ENCODE measurements around the gene SH3RF2. TPM values are rescaled to one million over a fixed set of nuclear protein-coding genes. Genes with fewer than 3 reads are reported as not detected.
A peak's percentile ranks its signal among the peaks of the same experiment; 100 is the strongest.

Gene SH3RF2
- total RNA-seq, 2 donors from 2014 or later: 41.2 to 272 TPM

GRCh38 chr5:145915970-145916638 lies 20.3 kb upstream of the SH3RF2 start:
- Histone ChIP-seq H3K9me3 (no peaks in the 10 kb centered on the region), H3K4me3 (no peak overlapping the region), H3K27me3 (no peaks in the 10 kb centered on the region), H3K4me1 (peaks cover 0 to 7% of the 10 kb centered on the region in 2 donors), H3K36me3 (no peaks in the 10 kb centered on the region), H3K27ac (no peak overlapping the region)
- no peak for TF ChIP-seq CTCF (IDR thresholded peaks at IDR 0.05)
- no peak for DNase-seq (ENCODE audit: low spot score)

GRCh38 chr5:145917288-145917687 lies 19.1 kb upstream of the SH3RF2 start:
- DNase-seq (ENCODE audit: low spot score): no peak
- TF ChIP-seq CTCF (IDR thresholded peaks at IDR 0.05): no peak
- H3K9me3 ChIP-seq: no peaks in the 10 kb centered on the region

GRCh38 chr5:145918397-145918796 lies 18.0 kb upstream of the SH3RF2 start:
- TF ChIP-seq CTCF (IDR thresholded peaks at IDR 0.05): no peak
- H3K9me3 ChIP-seq: no peaks in the 10 kb centered on the region
- H3K36me3 ChIP-seq: no peaks in the 10 kb centered on the region
- no peaks in the 10 kb centered on the region for H3K27me3 ChIP-seq
- peaks cover 0 to 7% of the 10 kb centered on the region in 2 donors for H3K4me1 ChIP-seq
- no peak overlapping the region for H3K27ac ChIP-seq
- no peak overlapping the region for H3K4me3 ChIP-seq
- no peak for DNase-seq (ENCODE audit: low spot score)

More at GRCh38 chr5:145917288-145917687, 19.1 kb upstream of the SH3RF2 start:
- Histone ChIP-seq H3K4me1 (peaks cover 0 to 7% of the 10 kb centered on the region in 2 donors), H3K27ac (peak overlapping the region in 1 of 2 donors; percentile 45), H3K36me3 (no peaks in the 10 kb centered on the region), H3K4me3 (no peak overlapping the region), H3K27me3 (no peaks in the 10 kb centered on the region)

- Histone ChIP-seq H3K27me3 (no peaks in the 10 kb centered on the region), H3K4me3 (no peak overlapping the region), H3K9me3 (no peaks in the 10 kb centered on the region), H3K36me3 (no peaks in the 10 kb centered on the region), H3K4me1 (peaks cover 0 to 7% of the 10 kb centered on the region in 2 donors), H3K27ac (no peak overlapping the region)
- DNase-seq (ENCODE audit: low spot score): no peak
- no peak for TF ChIP-seq CTCF (IDR thresholded peaks at IDR 0.05)
Observed at GRCh38 chr5:145919413-145919812, 17.0 kb upstream of the SH3RF2 start.

GRCh38 chr5:145920542-145921210 lies 15.7 kb upstream of the SH3RF2 start:
- TF ChIP-seq CTCF (IDR thresholded peaks at IDR 0.05): no peak
- no peaks in the 10 kb centered on the region for H3K27me3 ChIP-seq
- no peaks in the 10 kb centered on the region for H3K36me3 ChIP-seq

More at GRCh38 chr5:145920542-145921210, 15.7 kb upstream of the SH3RF2 start:
- H3K4me1 ChIP-seq: peaks cover 0 to 13% of the 10 kb centered on the region in 2 donors
- no peak overlapping the region for H3K4me3 ChIP-seq
- no peak for DNase-seq (ENCODE audit: low spot score)
- no peak overlapping the region for H3K27ac ChIP-seq
- no peaks in the 10 kb centered on the region for H3K9me3 ChIP-seq

Measured in right atrium auricular region (tissue), 2 donors.